Activated CD8-positive, alpha-beta memory T cell treated with anti-CD3 and anti-CD28 coated beads, Interleukin-2, amount 10 ng/mL, durations not matched to agents 7 days and 5 days (primary cell): ENCODE measurements around the gene P2RX2. TPM values are rescaled to one million over a fixed set of nuclear protein-coding genes. Genes with fewer than 3 reads are reported as not detected.

Experiments used
- ATAC-seq: fragments of 150-1000 bp; cut with Tn5 transposase; one replicate; pipeline ENCODE4 v1.10.0; 2021; ENCODE audit warnings: moderate library complexity
- CTCF ChIA-PET: fragments of 350-600 bp; sonication (Branson Sonifier 250); formaldehyde crosslinking; loops from one replicate; lab custom pipeline; 2021; ENCODE audit warnings: antibody characterized with exemption; lab: Charles Lee
- DNase-seq: peaks from one replicate; pipeline ENCODE4 v3.0.0-alpha.2; 2020
- H3K27ac Mint-ChIP-seq: one replicate; pipeline ENCODE4 v1.8.0; 2021; ENCODE audit warnings: mild to moderate bottlenecking, mixed read lengths
- H3K27me3 Mint-ChIP-seq: one replicate; pipeline ENCODE4 v1.8.0; 2021; ENCODE audit warnings: mixed read lengths
- H3K36me3 Mint-ChIP-seq: one replicate; pipeline ENCODE4 v1.8.0; 2021; ENCODE audit warnings: mild to moderate bottlenecking, mixed read lengths
- H3K4me1 Mint-ChIP-seq: one replicate; pipeline ENCODE4 v1.8.0; 2021; ENCODE audit warnings: mixed read lengths
- H3K4me3 Mint-ChIP-seq: one replicate; pipeline ENCODE4 v1.8.0; 2021; ENCODE audit warnings: mild to moderate bottlenecking, moderate library complexity, mixed read lengths
- H3K9me3 Mint-ChIP-seq: one replicate; pipeline ENCODE4 v1.8.0; 2022; ENCODE audit warnings: low read depth, mixed read lengths
- total RNA-seq, 2 experiments: library from RNA; stranded (reverse); gene quantifications; one replicate each; pipeline ENCODE4 v1.2.3, GENCODE V29; 2021

The P2RX2 gene
- not detected for total RNA-seq

GRCh38 chr12:132618683-132619043 is at the start of gene P2RX2:
TSS of gene P2RX2 (plus strand) at chr12:132618776. CDS start at chr12:132618817, 41 bp downstream.
- H3K4me1 Mint-ChIP-seq = peaks cover 2% of the 10 kb centered on the region
- DNase-seq (no peak), ATAC-seq (no peak)
- peaks cover 23% of the 10 kb centered on the region for H3K27me3 Mint-ChIP-seq
- no peak within 1 kb of the TSS for H3K4me3 Mint-ChIP-seq
- H3K9me3 Mint-ChIP-seq = peaks cover 10% of the 10 kb centered on the region
- CTCF ChIA-PET = no interaction called here
- H3K27ac Mint-ChIP-seq = peak within 1 kb of the TSS; percentile 28
- H3K36me3 Mint-ChIP-seq = peaks cover 13% of the 10 kb centered on the region

DNA sequence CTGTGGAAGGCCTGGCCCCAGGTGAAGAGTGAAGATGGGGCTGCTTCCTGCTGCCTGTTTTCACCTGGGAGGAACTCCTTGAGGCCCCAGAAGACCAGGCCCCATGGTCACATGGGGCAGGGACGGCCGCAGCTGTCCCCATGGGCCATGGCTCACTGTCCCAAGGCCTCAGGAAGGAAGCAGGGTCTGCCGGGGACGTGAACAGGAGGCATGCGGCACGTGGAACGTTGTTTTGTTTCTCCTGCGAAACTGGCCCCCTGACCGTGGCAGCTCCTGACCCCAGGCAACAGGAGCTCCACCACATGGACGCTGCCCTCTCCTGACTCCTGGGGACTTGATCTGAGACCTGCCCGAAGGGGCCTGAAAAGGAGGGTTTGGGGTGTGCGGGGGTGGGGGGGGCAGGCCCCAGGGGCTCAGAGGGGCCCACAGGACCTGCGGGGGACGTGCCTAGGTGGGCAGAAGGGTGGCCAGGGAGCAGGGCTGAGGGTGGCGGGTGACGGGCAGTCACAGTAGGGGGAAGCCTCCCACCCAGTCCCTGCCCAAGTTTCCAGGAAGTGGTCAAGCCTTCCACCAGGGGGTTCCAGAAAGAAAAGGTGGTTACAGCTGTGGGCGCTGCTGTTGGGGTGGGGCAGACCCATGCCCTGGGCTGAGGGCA is 49.6 kb upstream of the P2RX2 start:
- H3K36me3 Mint-ChIP-seq = no peaks in the 10 kb centered on the region
- no peak for DNase-seq
- H3K9me3 Mint-ChIP-seq = no peaks in the 10 kb centered on the region
- no peaks in the 10 kb centered on the region for H3K27me3 Mint-ChIP-seq
- peaks cover 4% of the 10 kb centered on the region for H3K4me1 Mint-ChIP-seq
- no peak overlapping the region for H3K27ac Mint-ChIP-seq
- ATAC-seq = no peak
- CTCF ChIA-PET = interaction anchor here (1.2 kb wide), 1 partner anchor 8 kb away, joined by 5 read pairs; no protein-coding TSS in a partner anchor
- H3K4me3 Mint-ChIP-seq = no peak overlapping the region

DNA sequence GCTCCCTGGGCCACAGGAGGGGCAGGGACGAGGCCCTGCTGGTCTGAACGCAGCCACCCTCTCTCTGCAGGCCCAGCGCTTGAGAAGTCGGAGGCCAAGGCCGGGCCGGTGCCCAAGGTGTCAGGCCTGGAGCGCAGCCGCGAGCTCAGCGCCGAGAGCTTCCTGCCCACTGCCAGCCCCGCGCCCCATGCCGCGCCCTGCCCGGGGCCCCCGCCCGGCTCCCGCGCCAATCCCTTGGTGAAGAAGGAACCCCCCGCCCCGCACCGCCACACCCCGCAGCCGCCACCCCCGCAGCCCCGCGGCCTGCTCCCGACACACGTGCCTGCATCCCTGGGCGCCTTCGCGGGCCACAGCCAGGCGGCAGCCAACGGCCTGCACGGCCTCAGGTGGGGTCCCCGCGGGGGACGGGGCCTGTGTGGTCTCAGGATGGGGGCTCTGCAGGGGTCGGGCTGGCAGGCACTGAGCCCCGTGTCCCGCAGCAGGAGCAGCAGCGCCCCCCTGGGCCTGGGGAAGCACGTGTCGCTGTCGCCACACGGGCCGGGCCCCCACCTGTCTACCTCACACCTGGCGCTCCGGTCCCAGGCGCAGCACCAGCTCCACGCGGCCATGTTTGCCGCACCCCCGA is 48.6 kb upstream of the P2RX2 start:
- DNase-seq (no peak), ATAC-seq (no peak)
- Mint-ChIP-seq H3K4me3 (no peak overlapping the region), H3K36me3 (no peaks in the 10 kb centered on the region), H3K27me3 (no peaks in the 10 kb centered on the region), H3K4me1 (peaks cover 4% of the 10 kb centered on the region), H3K27ac (no peak overlapping the region), H3K9me3 (no peaks in the 10 kb centered on the region)
- CTCF ChIA-PET = interaction anchor here (1.2 kb wide), 1 partner anchor 9 kb away, joined by 5 read pairs; no protein-coding TSS in a partner anchor

GRCh38 chr12:132570635-132571034 is 47.9 kb upstream of the P2RX2 start:
- H3K27ac Mint-ChIP-seq = no peak overlapping the region
- ATAC-seq = no peak

GRCh38 chr12:132571051-132571450 is 47.5 kb upstream of the P2RX2 start:
- CTCF ChIA-PET = no interaction called here
- Mint-ChIP-seq H3K9me3 (no peaks in the 10 kb centered on the region), H3K36me3 (no peaks in the 10 kb centered on the region), H3K27ac (no peak overlapping the region), H3K4me3 (no peak overlapping the region), H3K4me1 (peaks cover 4% of the 10 kb centered on the region), H3K27me3 (no peaks in the 10 kb centered on the region)
- ATAC-seq = no peak
- DNase-seq = no peak

More at GRCh38 chr12:132570635-132571034, 47.9 kb upstream of the P2RX2 start:
- CTCF ChIA-PET = no interaction called here
- no peak overlapping the region for H3K4me3 Mint-ChIP-seq
- peaks cover 4% of the 10 kb centered on the region for H3K4me1 Mint-ChIP-seq
- H3K27me3 Mint-ChIP-seq = no peaks in the 10 kb centered on the region
- H3K36me3 Mint-ChIP-seq = no peaks in the 10 kb centered on the region
- H3K9me3 Mint-ChIP-seq = no peaks in the 10 kb centered on the region
- no peak for DNase-seq

DNA sequence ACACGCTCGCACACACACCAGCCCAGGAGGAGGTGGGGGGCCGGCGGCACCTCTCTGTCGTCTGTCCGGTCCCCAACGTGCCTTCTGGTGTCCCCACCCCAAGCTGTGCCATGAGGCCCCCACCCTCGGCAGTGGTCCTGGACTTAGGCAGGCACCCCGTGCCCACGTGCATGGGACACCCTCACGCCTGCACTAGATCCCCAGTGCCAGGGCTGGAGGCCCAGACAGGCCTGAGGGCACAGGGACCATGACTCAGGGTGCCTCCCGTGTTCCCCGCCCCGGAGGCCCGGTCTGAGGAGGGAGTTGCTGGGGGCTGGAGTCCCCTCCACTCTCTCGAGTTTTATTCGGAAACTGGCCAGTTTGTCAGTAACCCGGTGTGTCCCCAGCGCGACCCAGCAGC is 47.0 kb upstream of the P2RX2 start:
- no peaks in the 10 kb centered on the region for H3K36me3 Mint-ChIP-seq
- no peak overlapping the region for H3K27ac Mint-ChIP-seq
- H3K9me3 Mint-ChIP-seq = no peaks in the 10 kb centered on the region
- ATAC-seq (no peak), DNase-seq (no peak)
- CTCF ChIA-PET = no interaction called here
- H3K27me3 Mint-ChIP-seq = no peaks in the 10 kb centered on the region
- peaks cover 4% of the 10 kb centered on the region for H3K4me1 Mint-ChIP-seq
- H3K4me3 Mint-ChIP-seq = no peak overlapping the region

- H3K4me1 Mint-ChIP-seq = peaks cover 4% of the 10 kb centered on the region
- no peaks in the 10 kb centered on the region for H3K27me3 Mint-ChIP-seq
- no peak overlapping the region for H3K27ac Mint-ChIP-seq
- no peaks in the 10 kb centered on the region for H3K36me3 Mint-ChIP-seq
- no peak overlapping the region for H3K4me3 Mint-ChIP-seq
- CTCF ChIA-PET = no interaction called here
- DNase-seq = no peak
- ATAC-seq = no peak
- H3K9me3 Mint-ChIP-seq = no peaks in the 10 kb centered on the region
These were observed 46.5 kb upstream of the P2RX2 start for GRCh38 chr12:132572106-132572505.

DNA sequence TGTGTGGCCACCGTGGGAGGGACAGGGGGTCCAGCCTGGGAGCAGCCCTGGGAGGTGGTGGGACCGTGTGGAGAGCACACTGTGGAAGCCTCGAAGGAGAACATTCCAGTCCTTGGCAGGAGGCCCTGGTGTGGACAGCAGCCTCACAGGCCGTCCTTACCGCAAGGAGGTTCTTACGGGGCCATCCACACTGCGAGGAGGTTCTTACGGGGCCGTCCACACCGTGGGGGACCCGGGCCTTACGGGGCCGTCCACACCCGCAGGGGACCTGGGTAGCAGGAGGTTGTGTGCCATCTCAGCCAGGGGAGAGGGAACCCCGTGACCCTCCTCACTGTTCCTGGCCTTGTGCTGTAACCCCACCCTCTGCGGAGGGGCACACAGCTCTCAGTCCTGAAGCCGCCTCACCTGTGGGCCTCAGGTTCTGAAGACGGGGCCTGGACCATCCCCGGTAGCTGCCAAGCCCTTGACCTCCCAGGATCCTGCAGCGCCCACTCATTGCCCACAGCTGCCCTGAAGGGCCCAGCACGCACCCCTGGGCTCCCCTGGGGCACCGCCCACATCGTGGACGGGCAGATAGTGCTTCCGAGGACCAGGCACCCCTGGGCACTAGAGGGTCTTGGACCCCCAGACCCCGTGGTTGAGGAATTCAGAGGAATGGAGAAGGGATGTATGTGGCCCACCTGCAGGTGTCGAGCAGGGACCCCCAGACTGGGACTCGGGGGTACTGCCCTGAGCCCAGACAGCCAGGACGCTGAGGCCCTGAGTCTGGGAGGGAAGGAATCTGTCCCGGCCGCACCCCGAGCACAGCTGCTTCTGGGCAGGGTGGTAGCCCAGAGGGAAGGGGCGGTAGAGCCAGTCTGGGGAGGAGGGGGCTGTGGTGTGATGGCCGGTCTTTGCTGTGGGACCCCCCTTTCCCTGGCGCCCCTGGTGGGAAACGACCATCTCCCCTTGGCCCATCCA is 45.5 kb upstream of the P2RX2 start:
- ATAC-seq (no peak), DNase-seq (no peak)
- H3K27me3 Mint-ChIP-seq = no peaks in the 10 kb centered on the region
- no peaks in the 10 kb centered on the region for H3K36me3 Mint-ChIP-seq
- no peaks in the 10 kb centered on the region for H3K9me3 Mint-ChIP-seq
- no peak overlapping the region for H3K27ac Mint-ChIP-seq
- CTCF ChIA-PET = no interaction called here
- H3K4me3 Mint-ChIP-seq = no peak overlapping the region
- peaks cover 4% of the 10 kb centered on the region for H3K4me1 Mint-ChIP-seq

DNA sequence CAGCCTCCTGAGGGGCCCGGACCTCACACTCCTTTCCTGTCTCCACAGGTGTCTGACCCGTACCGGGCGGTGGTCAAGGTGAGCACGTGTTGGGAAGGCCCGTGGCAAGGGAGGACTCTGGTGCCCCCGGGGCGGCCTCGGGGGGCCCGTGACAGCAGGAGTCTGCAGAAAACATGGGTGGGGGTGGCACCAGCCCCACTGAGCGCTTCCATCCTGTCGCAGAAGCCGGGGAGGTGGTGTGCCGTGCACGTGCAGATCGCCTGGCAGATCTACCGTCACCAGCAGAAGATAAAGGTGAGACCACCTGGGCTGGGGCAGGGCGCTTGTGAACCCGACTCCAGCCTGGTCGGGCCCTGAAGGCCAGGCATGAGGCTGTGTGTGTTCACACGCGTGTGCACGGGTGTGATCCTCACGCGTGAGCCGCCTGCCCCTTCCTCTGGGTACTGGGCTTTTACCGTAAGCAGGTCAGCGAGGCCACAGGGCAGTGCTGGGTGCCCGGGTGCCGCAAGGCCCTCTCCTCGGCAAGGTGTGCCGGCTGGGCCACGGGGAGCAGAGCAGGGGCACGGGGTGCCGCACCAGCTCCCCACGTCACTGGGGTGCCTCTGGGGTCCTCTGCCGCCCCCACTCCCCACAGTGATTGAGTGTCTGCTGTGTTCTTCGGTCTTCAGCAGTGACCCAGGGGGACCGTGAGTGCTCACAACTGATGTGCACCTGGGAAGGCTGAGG is 44.1 kb upstream of the P2RX2 start:
- Mint-ChIP-seq H3K9me3 (no peaks in the 10 kb centered on the region), H3K36me3 (no peaks in the 10 kb centered on the region), H3K27ac (no peak overlapping the region), H3K27me3 (no peaks in the 10 kb centered on the region), H3K4me3 (no peak overlapping the region), H3K4me1 (peaks cover under 1% of the 10 kb centered on the region)
- DNase-seq (no peak), ATAC-seq (no peak)
- CTCF ChIA-PET = no interaction called here

DNA sequence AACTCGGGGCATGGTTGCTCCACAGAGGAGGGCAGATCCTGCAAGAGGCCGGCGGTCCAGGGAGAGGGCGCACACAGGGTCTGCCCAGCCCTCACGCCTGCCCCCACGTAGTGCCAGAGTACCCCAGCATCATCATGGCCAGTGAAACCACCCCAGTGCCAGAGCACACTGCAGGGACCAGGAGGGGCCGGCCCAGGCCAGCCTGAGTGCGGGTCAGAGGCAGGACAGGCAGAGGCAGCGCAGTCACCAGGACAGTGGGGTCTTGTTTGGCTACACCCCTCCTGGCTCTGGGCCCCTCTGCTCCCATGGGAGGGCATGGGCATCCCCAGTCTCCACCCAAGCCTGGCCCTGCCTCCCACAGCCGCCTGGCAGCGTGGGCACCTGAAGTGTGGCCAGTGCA is 42.9 kb upstream of the P2RX2 start:
- no peaks in the 10 kb centered on the region for H3K27me3 Mint-ChIP-seq
- no peak overlapping the region for H3K4me3 Mint-ChIP-seq
- no peaks in the 10 kb centered on the region for H3K9me3 Mint-ChIP-seq
- H3K36me3 Mint-ChIP-seq = no peaks in the 10 kb centered on the region
- H3K4me1 Mint-ChIP-seq = no peaks in the 10 kb centered on the region
- CTCF ChIA-PET = interaction anchor here (1.1 kb wide), 1 partner anchor 14 kb away, joined by 5 read pairs; no protein-coding TSS in a partner anchor
- H3K27ac Mint-ChIP-seq = no peak overlapping the region
- ATAC-seq (no peak), DNase-seq (no peak)

DNA sequence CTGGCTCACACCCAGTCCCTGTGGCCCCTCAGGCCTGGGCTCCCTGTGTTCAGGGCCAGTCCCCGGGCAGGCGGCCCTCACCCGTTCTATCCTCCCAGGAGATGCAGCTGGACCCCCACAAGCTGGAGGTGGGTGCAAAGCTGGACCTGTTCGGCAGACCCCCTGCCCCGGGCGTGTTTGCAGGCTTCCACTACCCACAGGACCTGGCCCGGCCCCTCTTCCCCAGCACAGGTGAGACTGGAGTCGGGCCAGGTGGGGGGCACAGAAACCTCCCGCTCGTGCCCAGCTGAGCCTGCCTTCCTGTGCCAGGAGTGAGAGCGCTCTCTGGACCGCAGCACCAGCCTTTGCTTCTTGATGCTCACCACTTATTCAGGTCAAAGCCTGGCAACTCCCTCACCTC is 41.9 kb upstream of the P2RX2 start:
- Mint-ChIP-seq H3K36me3 (no peaks in the 10 kb centered on the region), H3K4me1 (no peaks in the 10 kb centered on the region), H3K27ac (no peak overlapping the region), H3K4me3 (no peak overlapping the region), H3K9me3 (no peaks in the 10 kb centered on the region), H3K27me3 (no peaks in the 10 kb centered on the region)
- ATAC-seq (no peak), DNase-seq (no peak)
- CTCF ChIA-PET = interaction anchor here (1.1 kb wide), 1 partner anchor 16 kb away, joined by 5 read pairs; no protein-coding TSS in a partner anchor

GRCh38 chr12:132577191-132577920 is 41.2 kb upstream of the P2RX2 start:
- Mint-ChIP-seq H3K9me3 (no peaks in the 10 kb centered on the region), H3K27ac (no peak overlapping the region), H3K36me3 (no peaks in the 10 kb centered on the region), H3K4me1 (no peaks in the 10 kb centered on the region), H3K4me3 (no peak overlapping the region), H3K27me3 (no peaks in the 10 kb centered on the region)
- CTCF ChIA-PET = no interaction called here
- DNase-seq = no peak
- ATAC-seq = no peak
